T-helper 2 cell treated with Interferon-gamma antibody and Interleukin-4, amounts not matched to agents 100 ng/mL and 5 ng/mL, for 36 hours (primary cell): ENCODE results near the gene CPT2. TPM values are rescaled to one million over a fixed set of nuclear protein-coding genes. Genes with fewer than 3 reads are reported as not detected.
"Not testable (repeated sequence)": the region's sequence is repeated elsewhere in the genome, so short reads cannot be mapped to it uniquely, and the experiment has no call there.

Experiments used
- intact Hi-C: fragments of 100-400 bp; cut with micrococcal nuclease; formaldehyde crosslinking; loops from one replicate; pipeline ENCODE4 v1.15.1; 2023
- total RNA-seq: library from RNA; stranded (reverse); gene quantifications from 2 replicates; pipeline ENCODE4 v1.2.3, GENCODE V29; 2022

The CPT2 gene
- total RNA-seq, 1 donor from 2014 or later = 15.7 TPM

DNA sequence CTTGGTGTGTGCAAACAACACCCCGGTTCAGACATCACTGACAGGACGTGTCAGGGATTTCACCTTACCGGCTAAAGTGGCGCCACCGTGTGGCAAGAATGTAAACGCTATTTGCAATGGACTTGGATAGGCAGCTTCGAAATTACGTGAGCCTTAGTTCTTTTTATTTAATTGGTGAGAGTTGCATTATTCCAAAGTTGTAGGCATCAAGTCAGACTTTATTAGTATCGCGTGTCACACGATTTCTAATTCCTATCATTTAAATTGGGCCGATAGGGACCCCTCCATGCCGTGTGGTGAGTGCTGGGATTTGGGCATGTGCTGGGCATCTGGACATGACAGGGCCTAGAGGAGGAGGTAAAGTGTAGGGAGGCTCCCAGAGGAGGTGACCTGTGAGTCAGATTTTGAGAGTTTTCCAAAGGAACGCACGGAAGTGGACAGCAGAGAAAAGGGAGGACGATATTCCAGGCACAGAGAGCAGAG lies 14.5 kb upstream of the CPT2 start:
- intact Hi-C loops = loop anchor here (2.0 to 5.0 kb wide), 2 partner anchors 277 to 480 kb away; no protein-coding TSS in a partner anchor

DNA sequence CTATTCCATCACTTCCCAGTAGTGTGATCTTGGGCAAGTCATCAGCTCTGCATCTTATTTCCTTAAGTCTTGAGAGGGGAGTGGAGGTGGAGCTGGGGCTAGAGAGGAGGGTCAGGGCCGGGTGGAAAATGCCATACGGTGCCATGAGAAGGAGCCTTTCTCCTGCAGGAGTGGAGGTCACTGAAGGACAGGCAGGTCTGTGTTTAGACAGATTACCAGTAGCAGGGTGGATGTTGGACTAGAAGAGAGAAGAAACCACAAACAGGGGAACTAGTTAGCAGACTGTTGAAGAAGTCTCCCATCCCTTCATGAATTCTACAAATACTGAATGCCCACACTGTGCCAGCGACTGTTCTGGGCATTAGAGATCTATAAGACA lies 13.9 kb upstream of the CPT2 start:
- intact Hi-C loops = loop anchor here (2.0 to 5.0 kb wide), 2 partner anchors 278 to 480 kb away; no protein-coding TSS in a partner anchor

- intact Hi-C loops = loop anchor here (2.0 to 5.0 kb wide), 2 partner anchors 279 to 481 kb away; no protein-coding TSS in a partner anchor
These were observed 13.3 kb upstream of the CPT2 start for GRCh38 chr1:53183095-53183990.

GRCh38 chr1:53185955-53186297 lies 10.7 kb upstream of the CPT2 start:
- intact Hi-C loops = not testable (repeated sequence)

DNA sequence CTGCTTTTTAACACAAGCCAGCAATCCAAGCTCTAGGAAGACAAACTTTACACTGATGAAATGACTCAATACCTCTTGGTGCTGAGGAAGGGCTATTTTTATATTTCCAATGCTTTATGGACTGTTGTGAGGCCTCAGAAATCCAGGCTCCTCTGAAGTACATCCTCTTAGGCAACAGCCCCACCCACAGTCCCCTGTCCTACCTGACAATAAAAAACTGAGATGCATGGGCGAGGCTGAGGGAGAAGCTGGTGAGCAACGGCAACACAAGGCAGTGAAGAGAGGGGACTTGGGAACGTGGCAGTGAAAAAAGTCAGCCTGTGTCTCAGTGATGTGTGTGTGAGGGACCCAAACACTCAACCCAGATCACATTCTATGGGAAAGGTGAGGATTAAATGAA lies 10.1 kb upstream of the CPT2 start:
- intact Hi-C loops = no loop called here

GRCh38 chr1:53187401-53187800 lies 9.2 kb upstream of the CPT2 start:
- intact Hi-C loops = no loop called here

DNA sequence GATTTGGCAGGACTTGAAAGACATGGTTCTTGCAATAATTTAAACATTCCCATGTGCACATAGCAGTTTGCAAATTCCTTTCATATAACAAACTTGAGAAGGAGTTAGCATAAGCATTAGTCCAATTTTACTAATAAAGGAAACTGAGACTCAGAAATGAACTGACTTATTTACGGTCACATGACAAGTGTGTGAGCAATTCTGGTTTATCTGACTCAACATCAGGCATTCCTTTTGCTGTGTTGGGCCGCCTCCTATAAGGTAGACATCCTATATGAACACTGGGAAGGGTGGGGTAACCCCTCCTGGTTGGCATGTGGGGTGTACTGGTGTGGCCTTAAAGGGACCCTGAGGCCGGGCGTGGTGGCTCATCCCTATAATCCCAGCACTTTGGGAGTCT lies 8.5 kb upstream of the CPT2 start:
- intact Hi-C loops = no loop called here

GRCh38 chr1:53189061-53189460 lies 7.6 kb upstream of the CPT2 start:
- intact Hi-C loops = no loop called here

DNA sequence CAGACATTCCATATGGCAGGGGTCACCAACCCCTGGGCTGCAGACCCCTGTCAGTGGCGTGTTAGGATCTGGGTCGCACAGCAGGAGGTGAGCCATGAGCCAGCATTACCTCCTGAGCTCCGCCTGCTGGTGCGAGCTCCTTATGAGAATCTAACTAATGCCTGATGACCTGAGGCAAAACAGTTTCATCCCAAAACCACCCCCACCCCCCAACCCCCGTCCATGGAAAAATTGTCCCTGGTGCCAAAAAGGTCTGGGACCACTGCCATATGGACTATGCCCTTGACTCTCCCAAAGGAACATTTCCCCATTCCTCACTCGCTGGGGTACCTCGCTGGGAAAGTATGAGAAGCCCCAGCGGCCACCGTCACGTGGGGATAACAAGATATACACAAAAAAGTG lies 6.4 kb upstream of the CPT2 start:
- intact Hi-C loops = no loop called here

GRCh38 chr1:53195246-53196016 lies 1.2 kb upstream of the CPT2 start:
- intact Hi-C loops = loop anchor here (1.0 kb wide), 3 partner anchors 25 to 131 kb away; partner anchors contain the start of genes CZIB and MAGOH

DNA sequence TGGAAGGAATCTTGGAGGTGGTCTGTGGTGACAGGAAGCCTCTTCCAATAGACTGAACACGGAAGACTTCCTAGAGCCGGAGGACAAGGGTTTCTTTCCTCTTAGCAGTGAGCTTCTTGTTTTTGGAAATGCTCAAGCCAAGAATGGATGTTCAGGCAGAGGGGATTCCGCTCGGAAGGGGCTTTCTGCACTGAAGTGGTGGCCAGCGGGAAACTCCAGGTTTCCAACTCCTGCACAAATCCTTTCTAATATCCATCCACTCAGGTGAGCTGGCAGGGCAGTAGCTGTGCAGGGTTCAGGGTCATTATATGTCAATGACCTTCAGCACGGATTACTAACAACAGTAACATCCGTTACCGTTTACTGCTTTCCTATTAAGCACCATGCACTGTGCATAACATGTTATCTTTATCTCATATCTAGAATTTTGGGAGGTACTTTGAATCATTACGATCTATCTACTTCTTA lies 573 bp upstream of the CPT2 start:
- intact Hi-C loops = loop anchor here (1.0 kb wide), 3 partner anchors 24 to 130 kb away; partner anchors contain the start of genes CZIB and MAGOH

- intact Hi-C loops = no loop called here
These were observed 922 bp downstream of the CPT2 start for GRCh38 chr1:53197291-53198200.

GRCh38 chr1:53198241-53198651 lies 1.6 kb downstream of the CPT2 start:
- intact Hi-C loops = no loop called here

DNA sequence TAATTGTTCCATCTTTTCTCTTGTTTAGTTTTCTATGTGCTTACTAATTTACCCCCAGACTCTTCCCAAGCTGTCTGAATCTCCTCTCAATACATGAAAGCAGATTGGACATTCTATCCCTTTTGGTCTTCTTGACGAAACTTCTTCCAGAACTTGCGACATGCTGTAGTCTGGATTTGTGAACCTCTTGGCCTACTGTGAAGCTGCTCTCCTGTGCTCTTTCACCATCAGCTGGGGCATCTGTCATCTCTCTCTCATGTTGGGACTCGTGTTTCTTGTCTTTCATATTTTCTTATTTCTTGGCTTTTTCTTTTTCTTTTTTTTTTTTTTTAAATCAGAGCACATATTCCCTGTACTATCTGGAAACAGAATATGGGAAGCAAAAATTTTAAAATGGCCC lies 6.8 kb downstream of the CPT2 start:
- intact Hi-C loops = no loop called here

GRCh38 chr1:53205496-53205895 lies 8.9 kb downstream of the CPT2 start:
- intact Hi-C loops = not testable (repeated sequence)

- intact Hi-C loops = not testable (repeated sequence)
These were observed 9.6 kb downstream of the CPT2 start for GRCh38 chr1:53206083-53206685.

DNA sequence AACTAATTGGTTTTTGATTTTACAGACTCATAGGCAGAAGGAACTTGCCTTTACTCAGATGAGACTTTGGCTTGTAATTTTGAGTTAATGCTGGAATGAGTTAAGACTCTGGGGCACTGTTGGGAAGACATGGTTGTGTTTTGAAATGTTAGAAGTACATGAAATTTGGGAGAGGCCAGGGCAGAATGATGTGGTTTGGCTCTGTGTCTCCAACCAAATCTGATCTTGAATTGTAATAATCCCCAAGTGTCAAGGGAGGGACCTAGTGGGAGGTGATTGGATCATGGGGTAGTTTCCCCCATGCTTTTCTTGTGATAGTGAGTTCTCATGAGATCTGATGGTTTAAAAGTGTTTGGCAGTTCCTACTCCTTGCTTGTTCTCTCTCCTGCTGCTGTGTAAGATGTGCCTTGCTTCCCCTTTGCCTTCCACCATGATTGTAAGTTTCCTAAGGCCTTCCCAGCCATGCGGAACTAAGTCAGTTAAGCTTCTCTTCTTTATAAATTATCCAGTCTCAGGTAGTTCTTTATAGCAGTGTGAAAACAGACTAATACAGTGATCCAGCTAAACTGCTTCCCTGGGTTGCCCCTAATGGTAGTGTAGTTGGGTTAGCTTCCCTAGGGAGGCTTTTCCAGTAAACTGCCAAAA lies 10.2 kb downstream of the CPT2 start:
- intact Hi-C loops = no loop called here

DNA sequence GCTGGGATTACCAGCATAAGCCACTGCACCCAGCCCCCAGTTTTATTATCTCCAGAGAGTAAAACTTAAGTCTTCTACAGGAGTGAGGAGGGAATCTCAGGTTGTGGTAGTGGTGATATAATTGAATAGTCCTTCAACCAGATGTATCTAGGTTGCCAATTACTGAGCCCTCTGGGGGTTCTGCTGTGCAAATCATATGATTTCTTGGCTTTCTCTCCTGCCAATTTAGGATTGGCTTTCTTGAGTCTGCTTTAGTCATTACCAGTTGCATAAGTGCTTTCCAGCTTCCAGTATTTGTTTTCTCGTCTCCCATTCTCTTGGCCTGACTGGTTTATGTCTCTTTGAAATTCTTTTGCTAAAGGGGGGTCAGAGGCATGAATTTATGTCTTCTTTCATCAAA lies 11.1 kb downstream of the CPT2 start:
- intact Hi-C loops = no loop called here

GRCh38 chr1:53210352-53210751 lies 13.7 kb downstream of the CPT2 start:
- intact Hi-C loops = no loop called here

- intact Hi-C loops = no loop called here
These were observed 14.3 kb downstream of the CPT2 start for GRCh38 chr1:53210954-53211353.
